Stimulated activated CD8-positive, alpha-beta memory T cell treated with anti-CD3 and anti-CD28 coated beads, Interleukin-4, amount 100 ng/mL, for 24 hours (primary cell): ENCODE results near the gene TUBA3E.
A peak's percentile ranks its signal among the peaks of the same experiment; 100 is the strongest.
"Not testable (repeated sequence)": the region's sequence is repeated elsewhere in the genome, so short reads cannot be mapped to it uniquely, and the experiment has no call there.

ENCODE experiments used
- DNase-seq: peaks from one replicate; pipeline ENCODE4 v3.0.0-alpha.2; 2020; ENCODE audit warnings: low read depth

The TUBA3E gene

DNA sequence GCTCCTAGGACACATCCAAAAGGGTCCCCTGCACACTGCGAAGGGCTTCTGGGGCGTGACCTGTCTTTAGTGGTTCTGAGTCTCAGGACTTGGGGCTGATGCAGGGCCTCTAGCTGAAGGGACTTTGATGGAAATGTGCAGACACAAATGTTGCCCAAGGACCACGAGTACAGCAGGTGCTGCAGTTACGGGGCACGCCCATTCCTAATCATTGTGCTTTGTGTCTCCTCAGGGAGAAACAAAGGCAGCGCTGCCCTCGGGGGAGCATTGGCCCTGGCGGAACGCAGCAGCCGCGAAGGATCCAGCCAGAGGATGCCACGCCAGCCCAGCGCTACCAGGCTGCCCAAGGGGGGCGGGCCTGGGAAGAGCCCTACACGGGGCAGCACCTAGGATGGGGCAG, 8.0 kb downstream of the TUBA3E start:
- DNase-seq: no peak

DNA sequence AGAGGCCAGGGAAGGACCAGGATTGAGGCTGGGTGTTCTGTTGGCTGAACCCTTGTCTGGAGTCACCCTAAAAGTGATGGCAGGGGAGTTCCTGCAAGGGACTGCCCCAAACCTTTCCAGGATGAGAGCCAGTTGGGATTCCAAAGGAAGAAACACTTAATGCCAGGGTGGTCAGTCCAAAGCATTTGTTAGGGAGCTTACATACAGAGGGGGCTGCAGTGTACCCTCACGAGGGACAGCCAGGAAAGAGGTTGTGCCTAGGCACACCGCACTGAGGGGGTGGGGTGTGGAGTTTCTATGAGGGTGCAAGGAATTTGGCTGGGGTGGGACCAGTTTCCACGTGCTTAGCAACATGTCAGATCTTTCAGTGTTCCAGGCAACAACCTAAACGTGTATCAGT, 9.3 kb downstream of the TUBA3E start:
- DNase-seq: not testable (repeated sequence)

DNA sequence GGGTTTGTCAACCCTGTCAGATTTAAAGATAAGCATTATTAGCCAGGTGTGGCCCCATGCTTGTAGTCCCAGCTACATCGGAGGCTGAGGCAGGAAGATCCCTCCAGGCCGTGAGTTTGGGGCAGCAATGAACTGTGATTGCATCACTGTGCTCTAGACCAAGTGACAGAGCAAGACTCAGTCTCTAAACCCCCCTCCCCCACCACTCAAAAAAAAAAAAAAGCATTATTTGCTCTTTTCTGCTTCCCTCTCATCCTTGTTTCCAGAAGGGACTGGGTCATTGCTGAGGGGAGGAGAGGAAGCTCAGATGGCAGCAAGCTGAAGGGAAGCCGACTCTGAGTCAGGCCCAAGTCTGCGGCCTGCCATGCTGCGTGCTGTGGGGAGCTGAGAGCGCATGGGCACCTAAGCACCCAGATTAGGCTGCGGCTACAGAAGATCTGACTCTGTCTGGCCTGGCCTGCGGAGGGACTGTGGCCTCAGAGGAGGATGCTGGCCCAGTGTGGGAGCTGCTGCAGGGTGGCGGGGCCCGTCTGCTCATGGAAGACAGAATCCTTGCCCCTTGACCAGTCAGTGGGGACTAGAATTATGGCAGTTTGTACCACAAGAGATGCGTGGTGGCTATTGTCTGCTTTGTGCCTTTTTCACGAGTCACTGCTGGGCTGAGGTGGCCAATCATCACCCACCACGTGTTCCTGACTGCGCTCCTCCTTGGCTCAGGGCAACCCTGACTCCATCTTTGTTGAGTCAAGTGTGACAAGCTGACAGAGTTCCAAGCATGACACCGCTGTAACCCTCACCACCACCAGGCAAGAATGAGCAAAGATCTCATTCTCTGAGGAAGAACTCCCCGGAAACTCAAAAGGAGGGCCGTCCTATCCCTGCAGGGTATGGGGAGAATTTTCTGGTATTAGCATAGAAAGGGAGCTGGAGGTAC, 10.1 kb downstream of the TUBA3E start:
- not testable (repeated sequence) for DNase-seq

- no peak for DNase-seq
These were observed 11.0 kb downstream of the TUBA3E start for GRCh38 chr2:130187268-130187667.

DNA sequence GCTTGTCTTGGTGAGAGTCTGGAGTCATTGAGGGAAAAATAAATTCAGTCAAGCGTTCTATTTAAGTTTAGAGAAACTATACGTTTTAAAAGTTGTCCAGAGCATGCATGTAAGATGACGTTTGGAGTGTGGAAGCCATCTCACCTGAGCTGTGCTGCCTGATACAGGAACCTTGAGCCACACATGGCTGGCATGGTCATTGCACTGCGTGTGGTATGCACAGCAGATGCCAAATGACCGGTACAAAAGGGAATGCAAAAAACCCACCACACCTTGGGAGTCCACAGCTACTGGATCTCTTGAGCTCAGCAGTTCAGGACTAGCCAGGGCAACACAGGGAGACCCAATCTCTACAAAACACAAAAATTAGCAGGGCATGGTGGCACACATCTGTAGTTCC, 11.8 kb downstream of the TUBA3E start:
- no peak for DNase-seq

DNA sequence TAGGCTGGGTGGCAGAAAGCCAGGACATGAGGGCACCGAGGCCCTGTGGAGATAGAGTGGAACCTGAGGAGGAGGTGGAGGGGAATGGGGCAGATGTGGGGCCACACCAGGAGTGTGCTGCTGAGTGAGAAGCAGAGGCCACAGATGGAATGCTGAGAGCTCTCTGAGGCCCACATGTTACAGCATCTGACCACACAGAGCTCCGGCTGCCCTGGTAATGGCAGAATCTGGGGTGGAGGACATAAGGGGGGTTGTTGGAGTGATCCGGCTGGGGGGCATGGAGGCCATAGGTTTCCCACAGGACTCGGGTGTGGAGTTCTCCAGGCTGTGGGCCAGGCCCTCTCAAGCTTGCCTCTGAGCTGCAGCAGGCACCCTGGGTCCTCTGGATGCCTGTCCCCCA, 12.3 kb downstream of the TUBA3E start:
- no peak for DNase-seq

DNA sequence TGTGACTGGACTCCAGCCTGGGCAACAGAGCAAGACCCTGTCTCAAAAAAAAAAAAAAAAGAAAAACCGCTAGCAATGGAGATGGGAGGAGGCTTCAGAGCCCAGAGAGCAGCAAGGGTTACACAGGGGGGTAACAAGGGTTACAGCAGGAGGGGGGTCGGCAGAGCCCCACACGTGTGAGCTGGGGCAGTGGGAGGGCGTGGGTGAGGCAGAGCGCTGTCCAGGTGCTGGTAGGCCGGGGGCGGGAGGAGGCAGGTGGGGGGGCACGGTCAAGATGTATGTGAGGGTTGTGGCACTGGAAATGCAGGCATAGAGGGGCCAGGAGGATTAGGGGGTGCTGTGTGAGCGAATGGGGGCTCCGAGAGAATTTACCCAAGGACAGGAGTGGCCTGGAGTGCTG, 12.8 kb downstream of the TUBA3E start:
- DNase-seq: no peak

- DNase-seq: no peak
These were observed 14.5 kb downstream of the TUBA3E start for GRCh38 chr2:130183512-130184373.

DNA sequence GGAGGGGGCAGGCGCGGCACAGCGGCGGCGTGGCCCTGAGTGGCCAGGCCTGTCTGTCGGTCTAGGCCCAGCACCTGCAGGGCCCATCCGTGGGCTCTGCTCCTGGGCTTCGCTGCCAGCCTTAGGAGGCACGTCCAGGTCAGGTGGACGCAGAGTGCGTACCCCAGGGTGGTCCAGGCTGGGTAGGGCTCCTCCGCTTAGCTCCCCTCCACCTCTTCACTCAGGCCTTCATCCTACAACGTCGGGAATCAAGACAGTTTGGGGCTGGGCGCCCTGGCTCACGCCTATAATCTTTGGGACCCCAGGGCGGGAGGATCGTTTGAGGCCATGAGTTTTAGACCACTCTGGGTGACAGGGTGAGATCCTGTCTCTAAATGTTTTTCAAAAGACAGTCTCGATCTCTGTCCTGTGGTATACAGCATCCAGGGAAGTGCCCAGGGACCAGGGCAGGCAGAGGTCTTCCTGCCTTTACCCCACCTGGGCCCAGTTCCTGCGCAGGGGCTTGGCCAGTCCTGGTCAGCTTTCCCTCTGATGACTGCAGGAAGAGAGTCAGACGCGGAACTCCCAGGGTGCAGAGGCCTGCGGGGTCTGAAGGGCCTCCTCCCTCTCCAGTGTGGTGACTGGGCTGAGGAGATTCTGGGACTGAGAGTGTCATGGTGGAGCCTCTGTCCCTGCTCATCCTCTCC, 15.3 kb downstream of the TUBA3E start:
- not testable (repeated sequence) for DNase-seq

- peak; percentile 87 for DNase-seq
These were observed 16.2 kb downstream of the TUBA3E start, which contains the start of gene MZT2B for GRCh38 chr2:130181880-130182682. MZT2B (plus strand) TSS chr2:130182262; CDS start chr2:130182283, 21 bp downstream.

GRCh38 chr2:130181325-130181879, 16.8 kb downstream of the TUBA3E start, which contains the start of gene SMPD4:
SMPD4 (minus strand) TSS chr2:130181602; CDS start chr2:130176592, 5,010 bp downstream.
- DNase-seq: peak; percentile 98

DNA sequence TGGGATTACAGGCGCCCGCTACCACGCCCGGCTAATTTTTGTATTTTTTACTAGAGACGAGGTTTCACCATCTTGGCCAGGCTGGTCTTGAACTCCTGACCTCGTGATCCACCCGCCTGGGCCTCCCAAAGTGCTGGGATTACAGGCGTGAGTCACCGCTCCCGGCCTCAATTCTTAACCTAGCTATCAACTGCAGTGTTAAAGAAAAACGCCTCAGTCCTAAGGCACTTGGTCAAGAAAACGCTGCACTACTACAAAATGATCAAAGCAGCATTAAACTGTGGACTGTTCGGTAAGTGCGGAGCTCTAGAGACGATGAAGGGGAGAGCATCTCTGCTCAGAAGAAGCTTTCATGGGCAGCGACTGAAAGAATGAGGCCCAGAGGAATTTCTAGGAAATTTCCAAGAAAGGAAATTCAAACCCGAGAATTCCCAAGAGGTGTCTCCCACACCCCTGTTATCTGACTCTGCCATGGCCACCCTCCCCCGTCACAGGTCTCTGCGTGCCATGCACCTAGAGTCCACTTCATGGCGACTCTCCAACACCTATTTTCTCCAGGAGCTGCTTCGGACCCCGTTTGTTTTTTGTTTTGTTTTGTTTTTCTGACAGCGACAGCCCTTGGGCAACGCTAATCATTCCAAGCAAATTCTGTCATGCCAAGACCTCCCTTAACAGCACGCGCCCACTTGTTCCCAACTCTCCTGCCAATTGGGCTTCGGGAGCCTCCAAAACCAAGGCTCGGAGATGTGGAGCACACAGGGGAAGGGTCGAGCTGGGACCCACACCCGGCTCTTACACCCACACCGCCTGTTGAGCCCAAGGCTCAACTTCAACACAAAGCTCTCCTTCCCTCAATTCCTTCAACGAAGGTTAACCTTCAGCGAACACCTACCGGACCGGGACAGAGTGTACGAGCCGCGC, 17.6 kb downstream of the TUBA3E start:
- not testable (repeated sequence) for DNase-seq

- DNase-seq: not testable (repeated sequence)
These were observed 23.4 kb downstream of the TUBA3E start for GRCh38 chr2:130174866-130175265.

- DNase-seq: no peak
These were observed 28.3 kb downstream of the TUBA3E start for GRCh38 chr2:130169896-130170295.

DNA sequence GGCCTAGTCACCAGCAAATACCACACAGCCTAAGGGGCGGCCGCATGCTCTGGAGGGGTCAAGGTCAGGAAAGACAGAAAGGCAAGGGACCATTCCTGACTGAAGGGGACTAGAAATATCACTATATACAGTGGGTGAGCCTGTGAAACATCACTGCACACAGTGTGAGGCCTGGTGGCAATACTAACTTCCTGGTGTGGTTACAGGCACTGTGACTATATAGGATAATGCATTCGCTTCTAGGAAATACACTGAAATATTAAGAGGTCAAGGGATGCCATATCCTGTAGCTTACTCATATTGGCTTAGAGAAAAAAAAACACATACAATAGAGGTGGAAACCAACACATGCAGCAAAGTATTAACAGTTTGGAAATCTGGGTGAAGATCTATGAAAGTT, 29.1 kb downstream of the TUBA3E start:
- DNase-seq: not testable (repeated sequence)

DNA sequence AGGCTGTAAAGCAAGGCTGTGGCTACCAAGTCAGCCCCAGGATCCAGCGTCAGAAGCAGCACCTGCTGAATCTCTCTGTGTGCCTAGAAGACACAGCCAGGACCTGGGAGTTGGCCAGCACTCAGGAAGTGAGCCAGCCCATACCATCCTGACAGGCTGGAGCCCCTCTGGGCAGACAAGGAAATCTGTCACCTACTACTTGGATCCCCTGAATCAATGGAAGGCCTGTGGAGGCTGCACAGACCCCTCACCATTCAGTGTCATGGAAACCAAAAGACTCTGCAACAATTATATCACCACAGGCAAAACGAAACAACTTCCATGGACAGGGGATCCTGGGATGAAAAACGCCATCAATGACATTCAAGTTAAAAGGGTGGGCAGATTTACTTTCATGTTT, 31.6 kb downstream of the TUBA3E start:
- DNase-seq: not testable (repeated sequence)

GRCh38 chr2:130165293-130166016, 32.8 kb downstream of the TUBA3E start:
- no peak for DNase-seq

- no peak for DNase-seq
These were observed 35.3 kb downstream of the TUBA3E start for GRCh38 chr2:130162968-130163367.

GRCh38 chr2:130162486-130162885, 35.8 kb downstream of the TUBA3E start:
- DNase-seq: not testable (repeated sequence)
